Globus pallidus (tissue), 1 donor: ENCODE data around the gene PAXX.

Experiments used
- DNase-seq: peaks from one replicate; pipeline ENCODE4 v3.0.0-alpha.2; 2015; ENCODE audit warnings: low spot score

Gene PAXX

DNA sequence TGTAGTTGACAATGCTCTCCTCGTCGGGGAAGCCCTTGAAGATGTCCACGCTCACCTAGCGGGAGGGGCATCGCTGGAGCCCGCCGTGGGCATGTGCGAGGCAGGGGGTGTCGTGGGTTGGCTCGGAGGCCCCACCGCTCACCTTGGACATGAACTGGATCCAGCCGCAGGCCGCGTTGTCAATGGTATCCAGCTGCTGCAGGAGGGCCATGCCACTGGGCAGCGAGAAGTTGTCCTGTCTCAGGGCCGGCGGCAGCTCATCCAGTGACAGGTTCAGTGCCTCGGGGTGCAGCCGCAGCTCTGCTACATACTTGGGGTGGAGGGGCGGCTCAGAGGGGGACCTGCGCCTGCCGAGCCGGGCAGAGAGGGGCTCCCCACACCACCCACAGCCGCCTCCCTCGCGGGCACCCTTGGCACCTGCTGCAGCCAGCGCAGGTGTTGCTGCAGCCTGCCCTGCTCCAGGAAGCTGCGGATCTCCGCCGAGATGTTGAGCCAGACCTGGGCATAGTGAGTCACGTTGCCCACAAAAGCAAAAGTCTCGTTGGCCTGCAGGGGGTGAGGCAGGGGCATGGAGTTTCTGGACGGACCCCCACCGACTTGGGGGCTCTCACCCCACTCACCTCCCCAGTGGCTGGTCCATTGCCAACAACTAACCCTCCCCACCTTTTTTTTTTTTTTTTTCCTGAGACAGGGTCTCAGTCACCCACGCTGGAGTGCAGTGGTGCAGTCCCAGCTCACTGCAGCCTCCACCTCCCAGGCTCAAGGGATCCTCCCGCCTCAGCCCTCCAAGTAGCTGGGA is 26.7 kb downstream of the PAXX start:
- DNase-seq = no peak

DNA sequence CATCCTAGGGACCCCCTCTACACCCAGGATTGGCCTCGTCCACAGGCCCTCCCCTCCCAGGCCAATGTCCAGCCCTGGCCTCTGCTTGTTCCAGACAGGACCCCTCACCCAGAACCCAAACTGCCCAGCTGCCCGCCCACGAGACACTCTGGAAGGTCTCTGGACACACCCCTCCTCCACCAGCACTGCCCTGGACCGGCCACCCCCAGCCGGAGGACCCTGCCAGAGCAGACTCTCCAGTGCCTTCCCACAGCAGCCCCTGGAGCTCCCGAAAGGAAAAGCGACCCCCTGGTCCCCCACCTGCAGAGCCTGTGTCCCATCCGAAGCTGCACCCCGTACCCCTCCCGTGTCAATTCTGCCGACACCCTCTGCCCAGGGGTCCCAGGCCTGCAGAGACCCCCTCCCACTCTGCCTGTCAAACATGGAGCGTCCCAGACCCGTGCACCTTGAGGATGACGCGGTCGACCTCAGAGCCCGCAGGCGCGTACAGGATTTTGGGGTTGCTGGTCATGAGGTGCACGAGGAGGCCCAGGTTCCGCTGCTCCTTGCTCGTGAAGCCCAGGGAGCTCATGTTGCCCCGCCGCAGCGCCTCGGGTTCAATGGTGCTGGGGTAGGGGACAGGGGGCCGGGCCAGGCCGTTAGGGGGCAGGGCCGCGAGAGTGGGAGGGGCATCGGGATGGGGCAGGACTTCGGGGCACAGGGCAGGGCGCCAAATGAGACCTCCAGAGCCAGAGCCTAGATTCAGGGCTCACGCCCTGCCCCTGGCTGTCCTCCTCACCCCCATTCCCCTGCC is 27.9 kb downstream of the PAXX start:
- no peak for DNase-seq

GRCh38 chr9:137020771-137021567 is 28.7 kb downstream of the PAXX start:
- DNase-seq = no peak

GRCh38 chr9:137021568-137021978 is 29.4 kb downstream of the PAXX start:
- no peak for DNase-seq

DNA sequence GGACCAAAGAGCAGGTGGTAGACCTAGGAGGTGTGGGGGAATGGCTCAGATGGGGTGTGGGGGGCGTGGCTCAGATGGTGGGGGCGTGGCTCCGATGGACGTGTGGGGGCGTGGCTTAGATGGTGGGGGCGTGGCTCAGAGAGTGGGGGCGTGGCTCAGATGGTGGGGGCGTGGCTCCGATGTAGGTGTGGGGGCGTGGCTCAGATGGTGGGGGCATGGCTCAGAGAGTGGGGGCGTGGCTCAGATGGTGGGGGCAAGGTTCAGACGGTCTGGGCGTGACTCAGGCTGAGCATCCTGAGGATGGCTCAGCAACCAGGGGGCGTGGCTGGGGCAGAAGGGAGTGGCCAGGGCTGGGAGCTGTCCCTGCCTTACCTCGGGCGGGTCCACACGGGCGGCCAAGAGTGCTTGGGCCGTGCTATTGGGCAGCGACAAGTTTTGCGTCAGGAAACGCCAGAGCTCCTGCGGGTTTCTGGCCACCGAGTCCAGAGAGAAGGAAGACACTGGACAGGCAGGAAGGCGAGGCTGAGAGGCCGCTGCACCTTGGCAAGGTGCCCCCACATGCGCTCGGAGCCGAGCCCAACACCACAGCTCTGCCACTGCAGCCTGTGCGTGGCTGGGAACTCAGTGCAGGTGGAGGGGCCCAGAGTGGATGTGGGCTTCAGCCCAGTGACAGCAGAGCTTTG is 29.9 kb downstream of the PAXX start:
- DNase-seq = peak; percentile 97

DNA sequence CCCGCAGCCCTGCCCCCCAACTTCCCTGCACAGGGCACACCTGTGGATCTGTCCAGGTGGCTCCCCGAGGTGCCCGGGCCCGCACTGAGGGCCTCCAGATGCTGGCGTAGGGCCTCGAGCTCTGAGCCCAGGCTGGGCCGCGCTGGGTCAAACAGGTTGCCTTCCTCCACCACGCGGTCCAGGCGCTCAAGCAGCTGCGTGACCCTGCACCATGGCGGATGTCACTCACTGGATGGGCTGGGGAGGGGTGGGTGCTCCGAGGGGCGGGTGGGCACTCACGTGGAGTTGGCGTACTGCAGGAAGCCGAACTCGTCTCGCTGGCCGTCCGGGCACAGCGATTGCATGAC is 30.4 kb downstream of the PAXX start:
- no peak for DNase-seq

GRCh38 chr9:137023157-137023556 is 30.9 kb downstream of the PAXX start:
- no peak for DNase-seq

GRCh38 chr9:137023583-137023991 is 31.4 kb downstream of the PAXX start:
- peak; percentile 80 for DNase-seq

DNA sequence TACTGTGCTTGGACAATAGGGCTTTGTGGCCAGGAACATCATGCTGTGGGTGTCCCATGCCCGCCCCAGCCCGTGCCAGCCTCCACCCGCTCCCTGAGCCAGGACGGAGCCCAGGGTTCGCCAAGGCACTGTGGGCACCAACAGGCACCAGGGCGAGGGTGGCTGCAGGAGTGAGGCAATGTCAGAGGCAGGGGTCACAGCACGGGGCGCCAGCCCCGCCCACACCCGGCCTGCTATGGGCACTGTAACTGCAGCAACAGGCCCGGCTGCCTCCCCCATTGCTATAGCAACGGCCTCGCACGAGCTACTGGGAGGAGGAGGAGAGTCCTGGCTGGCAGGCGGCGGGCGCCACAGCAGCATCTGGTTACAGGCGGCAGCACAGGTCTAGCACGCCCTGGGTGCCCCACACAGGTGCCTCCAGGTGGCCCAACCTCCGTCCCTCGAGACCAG is 33.3 kb downstream of the PAXX start:
- DNase-seq = peak; percentile 99

DNA sequence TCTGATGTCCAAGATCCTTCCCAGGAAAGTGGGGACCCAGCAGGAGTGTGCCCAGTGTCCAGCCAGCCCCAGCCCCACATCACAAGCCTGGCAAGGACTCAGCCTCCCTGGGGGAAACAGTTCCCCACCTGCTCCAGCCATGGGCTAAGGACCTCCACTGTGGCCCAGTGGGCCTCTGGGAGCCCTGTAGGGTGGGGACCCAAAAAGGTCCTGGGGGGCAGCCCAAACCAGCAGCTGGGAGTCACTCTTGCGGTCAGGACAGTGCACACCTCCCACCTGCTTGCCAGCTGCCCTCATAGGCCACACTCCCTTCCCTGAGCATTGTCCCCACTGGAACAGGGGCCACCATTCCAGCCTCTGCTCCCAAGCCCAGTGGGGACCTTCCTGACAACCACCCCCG is 34.2 kb downstream of the PAXX start:
- DNase-seq = no peak

- peak; percentile 54 for DNase-seq
Measured at GRCh38 chr9:137026828-137027227, 34.6 kb downstream of the PAXX start.

- DNase-seq = peak; percentile 44
Measured at GRCh38 chr9:137027369-137028262, 35.4 kb downstream of the PAXX start, which contains the start of gene ABCA2. ABCA2 (minus strand) TSS chr9:137028237; CDS start chr9:137028140, 97 bp downstream.

DNA sequence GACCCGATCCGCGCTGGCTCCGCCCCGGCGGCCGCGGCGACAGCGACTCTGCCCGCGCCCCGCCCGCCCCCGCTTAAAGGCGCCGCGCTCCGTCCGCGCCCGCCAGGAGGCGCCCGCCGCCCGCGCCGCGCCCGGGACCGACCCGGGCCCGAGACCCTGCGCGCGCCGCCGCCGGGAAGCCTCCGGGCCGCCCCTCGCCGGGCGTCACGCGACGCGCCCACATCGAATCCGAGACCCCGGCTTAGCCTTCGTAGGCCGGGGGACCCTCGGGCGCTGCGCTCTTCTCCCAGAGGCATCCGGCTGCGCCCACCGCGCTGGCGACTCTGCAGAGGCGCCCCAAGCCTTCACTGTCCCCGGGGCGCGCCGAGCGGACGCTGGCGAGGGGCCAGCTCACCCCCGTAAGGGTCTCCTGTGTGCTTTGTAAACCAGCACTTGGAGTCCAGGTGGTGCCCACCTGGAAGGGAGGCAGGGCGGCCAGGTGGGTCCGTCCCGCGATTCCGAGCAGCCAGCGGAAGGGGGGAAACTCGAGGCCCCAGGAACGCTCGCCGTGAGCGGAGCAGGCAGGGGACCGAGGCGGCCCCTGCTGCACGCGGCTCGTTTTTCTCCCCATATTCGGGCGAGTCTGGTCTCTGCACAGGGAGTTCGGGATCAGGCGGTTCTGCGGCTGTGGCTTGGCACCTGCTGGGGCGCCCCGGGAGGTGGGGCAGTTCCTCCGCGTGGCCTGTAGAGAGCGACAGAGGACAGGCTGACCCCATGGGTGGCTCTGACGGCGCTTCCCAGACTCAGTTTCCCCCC is 36.2 kb downstream of the PAXX start:
- DNase-seq = peak; percentile 78

DNA sequence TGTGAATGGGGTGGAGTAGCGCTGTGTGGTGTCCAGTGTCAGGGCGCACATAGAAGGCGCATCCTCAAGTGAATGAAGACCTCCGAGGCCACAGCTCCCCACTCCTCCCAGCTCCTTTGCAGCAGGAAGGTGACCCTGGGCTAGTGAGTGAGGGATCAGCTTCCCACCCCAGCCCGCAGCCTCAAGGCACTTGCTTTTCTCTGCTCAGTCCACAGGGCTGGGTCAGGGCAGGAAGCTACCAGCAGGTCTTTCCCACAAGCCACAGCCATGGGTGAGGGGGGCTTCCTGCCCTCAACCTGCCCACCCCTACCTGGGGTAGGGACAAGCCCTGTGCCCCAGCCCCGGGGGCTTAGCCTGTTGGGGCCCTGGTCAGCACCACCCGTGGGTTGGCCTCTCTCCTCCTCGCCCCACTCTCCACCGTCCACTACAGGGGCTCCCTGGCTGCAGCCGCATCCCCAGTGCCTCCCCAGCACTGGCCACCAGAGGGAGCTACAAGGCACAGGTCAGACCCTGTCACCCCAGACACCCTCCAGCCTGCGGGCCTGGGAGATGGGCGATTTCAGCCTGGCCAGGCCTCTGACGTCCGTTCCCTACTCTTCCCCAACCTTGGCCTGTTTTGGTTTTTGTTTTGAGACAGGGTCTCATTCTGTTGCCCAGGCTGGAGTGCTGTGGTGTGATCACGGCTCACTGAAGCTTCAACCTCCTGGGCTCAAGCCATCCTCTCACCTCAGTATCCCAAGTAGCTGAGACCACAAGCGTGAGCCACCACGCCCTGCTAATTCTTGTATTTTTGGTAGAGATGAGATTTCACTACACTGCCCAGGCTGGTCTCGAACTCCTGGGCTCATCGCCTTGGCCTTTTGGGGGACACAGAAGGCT is 37.1 kb downstream of the PAXX start:
- DNase-seq = peak; percentile 85

- DNase-seq = no peak
Measured at GRCh38 chr9:137030006-137030405, 37.8 kb downstream of the PAXX start.

DNA sequence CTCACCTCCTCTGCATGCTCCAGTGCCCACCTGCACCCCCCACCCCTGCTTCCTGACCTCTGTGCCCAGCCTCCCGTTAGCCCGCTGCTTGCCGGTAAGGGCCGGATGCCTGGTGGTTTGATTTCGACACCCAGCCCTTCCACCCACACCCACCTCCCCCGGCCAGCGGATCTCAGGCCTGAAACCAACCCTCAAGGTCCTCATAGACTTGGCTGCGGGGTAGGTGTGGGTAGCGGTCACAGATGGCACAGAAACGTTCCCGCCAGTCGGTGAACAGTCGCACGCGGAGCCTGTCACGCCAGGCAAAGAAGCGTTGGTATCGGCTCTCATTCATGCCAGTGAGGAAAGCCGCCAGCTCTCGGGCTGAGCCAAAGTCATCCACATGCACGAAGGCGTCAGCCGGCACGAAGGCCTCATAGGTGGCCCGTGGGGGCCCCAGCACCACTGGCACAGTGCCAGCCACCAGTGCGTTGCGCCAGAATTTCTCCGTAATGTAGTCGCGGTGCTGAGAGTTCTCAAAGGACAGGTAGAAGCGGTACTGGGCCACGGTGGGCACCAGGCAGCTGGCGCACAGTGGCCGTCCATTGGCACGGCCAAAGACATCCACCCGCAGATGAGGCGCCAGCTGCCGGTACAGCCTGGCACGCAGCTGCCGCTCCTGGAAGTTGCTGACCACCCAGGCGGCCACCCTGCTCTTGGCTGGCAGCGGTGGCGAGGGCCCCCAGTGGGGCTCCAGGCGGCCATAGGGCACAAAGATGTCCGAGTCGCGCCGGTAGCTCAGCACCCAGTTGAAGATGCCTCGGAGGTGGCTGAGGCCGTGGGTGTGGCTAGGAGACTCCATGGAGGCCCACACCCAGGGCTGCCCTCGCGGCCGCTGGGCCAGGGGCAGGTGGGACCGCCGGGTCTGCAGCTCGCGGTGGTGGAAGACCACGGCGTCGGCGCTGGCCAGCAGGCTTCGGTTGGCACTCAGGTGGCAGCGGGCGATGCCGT is 38.6 kb downstream of the PAXX start:
- no peak for DNase-seq

DNA sequence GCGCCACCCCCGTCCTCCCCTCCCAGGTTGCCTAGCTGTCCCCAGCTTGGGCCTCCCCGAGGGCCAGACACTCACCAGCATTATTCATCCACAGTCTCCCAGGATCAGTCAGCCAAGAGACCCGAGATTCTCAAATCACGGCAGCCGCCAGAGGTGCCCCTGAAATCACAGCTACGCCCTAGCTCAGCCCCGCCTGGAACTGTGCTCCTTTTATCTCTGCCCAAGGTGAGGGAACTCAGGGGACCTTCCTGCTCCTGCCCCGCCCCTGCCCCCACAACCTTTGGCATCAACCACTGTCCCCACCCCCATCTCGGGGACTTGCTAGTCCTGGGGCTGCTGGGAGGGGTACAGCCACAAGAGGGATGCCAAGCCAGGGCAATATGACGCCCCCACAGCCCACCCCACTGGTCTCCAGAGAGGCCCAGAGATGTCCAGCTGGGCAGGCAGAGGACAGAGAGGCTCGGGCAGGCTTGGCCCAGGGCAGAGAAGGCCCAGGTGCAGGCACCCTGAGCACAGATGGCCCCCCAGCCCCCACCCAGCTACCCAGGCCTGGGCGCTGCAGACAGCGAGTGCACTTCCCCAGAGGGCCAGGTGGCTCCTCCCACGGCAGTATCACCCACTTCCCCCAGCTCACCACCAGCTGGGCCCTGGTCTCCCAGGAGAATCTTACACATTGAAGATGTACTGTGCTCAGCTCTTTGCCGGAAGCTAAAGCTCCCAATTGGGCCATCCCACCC is 39.9 kb downstream of the PAXX start, which contains the start of gene FUT7:
Gene FUT7 (minus strand): TSS at position 185 of the 737 bp plus-strand sequence. CDS start 97 bp downstream, at position 88.
- no peak for DNase-seq
